ENCODE results near the gene CLEC4E. TPM values are rescaled to one million over a fixed set of nuclear protein-coding genes. Genes with fewer than 3 reads are reported as not detected.
"Not testable (repeated sequence)": the region's sequence is repeated elsewhere in the genome, so short reads cannot be mapped to it uniquely, and the experiment has no call there.

The CLEC4E gene
- total and polyA plus RNA-seq, 2 of the 4 experiments (the other 2 are of a cell fraction): not detected

- H2BK5ac ChIP-seq (ENCODE audit: low read depth, low read length, poor library complexity, severe bottlenecking); H2AK5ac ChIP-seq (ENCODE audit: low read depth, low read length); H4K8ac ChIP-seq (ENCODE audit: low read depth in 2 of 2, low read length in 2 of 2); dilution Hi-C loops (cut with HindIII; ENCODE audit: low sequenced_read_pairs, unreplicated experiment); H4K20me1 ChIP-seq (ENCODE audit: insufficient read depth, low read length); H3K79me1 ChIP-seq (ENCODE audit: low read depth in 1 of 2, low read length in 2 of 2); H3K4me1 ChIP-seq (ENCODE audit: control insufficient read depth, insufficient read depth, low read length); H3K9ac ChIP-seq (ENCODE audit: low read depth, low read length); H3K4me2 ChIP-seq (ENCODE audit: low read depth, low read length); H3K23ac ChIP-seq (ENCODE audit: low read depth, low read length); H3K9me1 ChIP-seq (ENCODE audit: insufficient read depth, low read length); H2BK120ac ChIP-seq (ENCODE audit: low read depth, low read length); H3K14ac ChIP-seq (replicated peaks; ENCODE audit: low read depth, low read length); ATAC-seq (ENCODE audit: low read depth); H3K27me3 ChIP-seq (ENCODE audit: control insufficient read depth, insufficient read depth, low read length); H2AK9ac ChIP-seq (replicated peaks; ENCODE audit: low read depth, low read length, poor library complexity); BruUV-seq (replicated peaks); H3K27ac ChIP-seq (ENCODE audit: insufficient read depth, low read length); CTCF ChIA-PET; H4K5ac ChIP-seq (ENCODE audit: low read depth, low read length); H2BK15ac ChIP-seq (ENCODE audit: low read depth, low read length); intact Hi-C loops (cut with micrococcal nuclease); H3K56ac ChIP-seq (ENCODE audit: extremely low read depth, insufficient read depth, low read length); H3K4me3 ChIP-seq (ENCODE audit: insufficient read depth, low read depth, low read length); H3K36me3 ChIP-seq (ENCODE audit: control insufficient read depth, insufficient read depth, low read length); H2BK20ac ChIP-seq (ENCODE audit: low read depth, low read length); H4K91ac ChIP-seq (ENCODE audit: insufficient read depth, low read depth, low read length); H3K18ac ChIP-seq (ENCODE audit: low read depth, low read length); DNase-seq; H3K9me3 ChIP-seq (ENCODE audit: control insufficient read depth, insufficient read depth, low read length); H2AFZ ChIP-seq (replicated peaks; ENCODE audit: low read length, poor library complexity); in situ Hi-C loops (cut with MboI; ENCODE audit: low sequenced_read_pairs); H3K4ac ChIP-seq (ENCODE audit: low read depth, low read length); POLR2A ChIA-PET (ENCODE audit: unreplicated experiment): not testable (repeated sequence)
- WGBS, 2 experiments (ENCODE audit: extremely low coverage in 2 of 2, insufficient read length in 1 of 2): no CpG with 5 or more reads among the region's 2 CpGs
These were observed 25.3 kb upstream of the CLEC4E start for GRCh38 chr12:8566052-8566451.

Data from IMR-90 (cell line).